ENCODE results near the gene ABCC2. TPM values are rescaled to one million over a fixed set of nuclear protein-coding genes. Genes with fewer than 3 reads are reported as not detected.

The ABCC2 gene
- total and polyA plus RNA-seq, 2 donors from 2014 or later: 2.3 to 15.4 TPM

GRCh38 chr10:99758211-99758891 is 24.1 kb upstream of the ABCC2 start:
- peak in 2 of 5 donors; percentile 31 to 52 for DNase-seq
- no peak for FAIRE-seq
- no peaks in the 10 kb centered on the region for H3K27me3 ChIP-seq (ENCODE audit: control insufficient read depth, insufficient read depth, low read length)

GRCh38 chr10:99760321-99760720 is 22.1 kb upstream of the ABCC2 start:
- Histone ChIP-seq H3K36me3 (ENCODE audit: control insufficient read depth in 2 of 3, insufficient read depth in 3 of 3, low read length in 3 of 3) (peaks cover 0 to 36% (median 10%) of the 10 kb centered on the region in 3 donors), H3K9me3 (ENCODE audit: control insufficient read depth in 2 of 3, insufficient read depth in 1 of 3, low read length in 3 of 3) (no peaks in the 10 kb centered on the region), H3K27ac (ENCODE audit: low read depth in 2 of 2, low read length in 2 of 2) (no peak overlapping the region), H3K9ac (ENCODE audit: low read length in 3 of 3) (no peak overlapping the region), H3K4me1 (ENCODE audit: control insufficient read depth in 2 of 3, insufficient read depth in 2 of 3, low read depth in 1 of 3, low read length in 3 of 3) (no peaks in the 10 kb centered on the region), H3K27me3 (ENCODE audit: control insufficient read depth, insufficient read depth, low read length) (no peaks in the 10 kb centered on the region), H3K4me3 (ENCODE audit: low read length in 3 of 3) (no peak overlapping the region)
- intact Hi-C loops (cut with DNase I): no loop called here
- DNase-seq (no peak), FAIRE-seq (no peak)
- TF ChIP-seq CTCF (IDR thresholded peaks at IDR 0.05; ENCODE audit: borderline replicate concordance, extremely low read depth, insufficient read depth): no peak

More at GRCh38 chr10:99758211-99758891, 24.1 kb upstream of the ABCC2 start:
- intact Hi-C loops (cut with DNase I): no loop called here
- Histone ChIP-seq H3K27ac (ENCODE audit: low read depth in 2 of 2, low read length in 2 of 2) (no peak overlapping the region), H3K9ac (ENCODE audit: low read length in 3 of 3) (no peak overlapping the region), H3K9me3 (ENCODE audit: control insufficient read depth in 2 of 3, insufficient read depth in 1 of 3, low read length in 3 of 3) (no peaks in the 10 kb centered on the region), H3K4me1 (ENCODE audit: control insufficient read depth in 2 of 3, insufficient read depth in 2 of 3, low read depth in 1 of 3, low read length in 3 of 3) (no peaks in the 10 kb centered on the region), H3K4me3 (ENCODE audit: low read length in 3 of 3) (no peak overlapping the region), H3K36me3 (ENCODE audit: control insufficient read depth in 2 of 3, insufficient read depth in 3 of 3, low read length in 3 of 3) (peaks cover 2 to 45% (median 12%) of the 10 kb centered on the region in 3 donors)
- TF ChIP-seq CTCF (IDR thresholded peaks at IDR 0.05; ENCODE audit: borderline replicate concordance, extremely low read depth, insufficient read depth): no peak

GRCh38 chr10:99761365-99761764 is 21.1 kb upstream of the ABCC2 start:
- no peak overlapping the region for H3K27ac ChIP-seq (ENCODE audit: low read depth in 2 of 2, low read length in 2 of 2)
- peaks cover 0 to 26% (median 6%) of the 10 kb centered on the region in 3 donors for H3K36me3 ChIP-seq (ENCODE audit: control insufficient read depth in 2 of 3, insufficient read depth in 3 of 3, low read length in 3 of 3)
- H3K4me3 ChIP-seq (ENCODE audit: low read length in 3 of 3): no peak overlapping the region
- FAIRE-seq (no peak), DNase-seq (no peak)
- H3K9ac ChIP-seq (ENCODE audit: low read length in 3 of 3): no peak overlapping the region
- H3K4me1 ChIP-seq (ENCODE audit: control insufficient read depth in 2 of 3, insufficient read depth in 2 of 3, low read depth in 1 of 3, low read length in 3 of 3): no peaks in the 10 kb centered on the region
- intact Hi-C loops (cut with DNase I): no loop called here
- H3K27me3 ChIP-seq (ENCODE audit: control insufficient read depth, insufficient read depth, low read length): no peaks in the 10 kb centered on the region
- TF ChIP-seq CTCF (IDR thresholded peaks at IDR 0.05; ENCODE audit: borderline replicate concordance, extremely low read depth, insufficient read depth): no peak
- H3K9me3 ChIP-seq (ENCODE audit: control insufficient read depth in 2 of 3, insufficient read depth in 1 of 3, low read length in 3 of 3): no peaks in the 10 kb centered on the region

All from kidney (tissue), 14 donors.